Thymus (tissue), 11 donors: ENCODE results near the gene NSG2. TPM values are rescaled to one million over a fixed set of nuclear protein-coding genes. Genes with fewer than 3 reads are reported as not detected.

Experiments
- DNase-seq, 9 donors: peaks; one replicate each; pipeline ENCODE4 v3.0.0-alpha.2; 2013; ENCODE audit warnings: low spot score in 9 of 9, low read depth in 6 of 9, missing footprints in 1 of 9
- H3K27ac ChIP-seq, 2 donors: one replicate each; pipeline ENCODE4 v1.5.1; 2013; ENCODE audit warnings: control low read depth in 1 of 2, low read depth in 1 of 2, low read length in 1 of 2, mild to moderate bottlenecking in 1 of 2, moderate library complexity in 1 of 2
- H3K27me3 ChIP-seq, 2 donors: one replicate each; pipeline ENCODE4 v1.5.1; 2013; ENCODE audit warnings: low read length in 1 of 2; ENCODE audit not compliant: control insufficient read depth in 2 of 2, insufficient read depth in 1 of 2
- H3K36me3 ChIP-seq, 2 donors: one replicate each; pipeline ENCODE4 v1.5.1; 2013; ENCODE audit warnings: low read length in 1 of 2, mild to moderate bottlenecking in 1 of 2, moderate library complexity in 1 of 2; ENCODE audit not compliant: control insufficient read depth in 2 of 2, insufficient read depth in 2 of 2
- H3K4me1 ChIP-seq, 2 donors: one replicate each; pipeline ENCODE4 v1.5.1; 2013; ENCODE audit warnings: low read length in 2 of 2; ENCODE audit not compliant: control insufficient read depth in 2 of 2, insufficient read depth in 2 of 2
- H3K4me3 ChIP-seq, 2 donors: one replicate each; pipeline ENCODE4 v1.5.1; 2013; ENCODE audit warnings: low read length in 2 of 2, control low read depth in 1 of 2, mild to moderate bottlenecking in 1 of 2
- H3K9me3 ChIP-seq, 2 donors: one replicate each; pipeline ENCODE4 v1.5.1; 2013; ENCODE audit warnings: low read length in 1 of 2, mild to moderate bottlenecking in 1 of 2; ENCODE audit not compliant: control insufficient read depth in 2 of 2, insufficient read depth in 1 of 2
- WGBS: extraction: QIAGEN DNeasy Blood & Tissue Kit; methylation state at CpG from one replicate; pipeline ENCODE4 v1.1.7; 2013; 5-methylcytosine and 5-hydroxymethylcytosine counted together
- polyA plus RNA-seq: library from polyadenylated mRNA; stranded (reverse); fragments of 200-250 nt; gene quantifications from one replicate; pipeline ENCODE4 v1.2.3, GENCODE V29; 2013
- total RNA-seq: library from RNA; stranded (reverse); fragments of 120-200 nt; gene quantifications from one replicate; pipeline ENCODE4 v1.2.4, GENCODE V29; 2013
- donor health status: healthy.

Gene NSG2
- total and polyA plus RNA-seq, 2 donors = 0.05 to 0.41 TPM

GRCh38 chr5:174108745-174109144 is 63.2 kb downstream of the NSG2 start:
- H3K4me3 ChIP-seq = no peak overlapping the region
- H3K36me3 ChIP-seq = no peaks in the 10 kb centered on the region
- 91% methylated on average over 6 of the region's 6 CpGs for WGBS
- H3K27me3 ChIP-seq = no peaks in the 10 kb centered on the region
- no peak overlapping the region for H3K27ac ChIP-seq
- no peak for DNase-seq
- H3K9me3 ChIP-seq = no peaks in the 10 kb centered on the region
- H3K4me1 ChIP-seq = no peaks in the 10 kb centered on the region

- Histone ChIP-seq H3K27me3 (no peaks in the 10 kb centered on the region), H3K9me3 (no peaks in the 10 kb centered on the region), H3K4me1 (no peaks in the 10 kb centered on the region), H3K27ac (no peak overlapping the region), H3K36me3 (no peaks in the 10 kb centered on the region), H3K4me3 (no peak overlapping the region)
- no peak for DNase-seq
- WGBS = 90% methylated on average over 10 of the region's 10 CpGs
These were observed 64.3 kb downstream of the NSG2 start for GRCh38 chr5:174109698-174110260.

- DNase-seq = no peak
- Histone ChIP-seq H3K27me3 (no peaks in the 10 kb centered on the region), H3K9me3 (no peaks in the 10 kb centered on the region), H3K27ac (no peak overlapping the region), H3K4me1 (no peaks in the 10 kb centered on the region), H3K36me3 (no peaks in the 10 kb centered on the region), H3K4me3 (no peak overlapping the region)
- 90% methylated on average over 7 of the region's 7 CpGs for WGBS
These were observed 64.8 kb downstream of the NSG2 start for GRCh38 chr5:174110310-174110709.

GRCh38 chr5:174111287-174111973 is 65.9 kb downstream of the NSG2 start:
- DNase-seq = no peak
- no peaks in the 10 kb centered on the region for H3K4me1 ChIP-seq
- H3K36me3 ChIP-seq = no peaks in the 10 kb centered on the region
- H3K27ac ChIP-seq = no peak overlapping the region
- H3K27me3 ChIP-seq = no peaks in the 10 kb centered on the region
- no peak overlapping the region for H3K4me3 ChIP-seq
- no peaks in the 10 kb centered on the region for H3K9me3 ChIP-seq
- WGBS = 80% methylated on average over 13 of the region's 13 CpGs

GRCh38 chr5:174115226-174115625 is 69.7 kb downstream of the NSG2 start:
- no peaks in the 10 kb centered on the region for H3K9me3 ChIP-seq
- no peaks in the 10 kb centered on the region for H3K36me3 ChIP-seq
- no peaks in the 10 kb centered on the region for H3K27me3 ChIP-seq
- H3K4me3 ChIP-seq = no peak overlapping the region
- no peak for DNase-seq
- no peaks in the 10 kb centered on the region for H3K4me1 ChIP-seq
- no peak overlapping the region for H3K27ac ChIP-seq
- 86% methylated on average over 7 of the region's 7 CpGs for WGBS

- no peak for DNase-seq
- no peaks in the 10 kb centered on the region for H3K36me3 ChIP-seq
- H3K27me3 ChIP-seq = no peaks in the 10 kb centered on the region
- WGBS = 87% methylated on average over 9 of the region's 9 CpGs
- no peaks in the 10 kb centered on the region for H3K9me3 ChIP-seq
- no peak overlapping the region for H3K27ac ChIP-seq
- no peak overlapping the region for H3K4me3 ChIP-seq
- no peaks in the 10 kb centered on the region for H3K4me1 ChIP-seq
These were observed 73.4 kb downstream of the NSG2 start for GRCh38 chr5:174118823-174119467.

- Histone ChIP-seq H3K27ac (no peak overlapping the region), H3K4me1 (no peaks in the 10 kb centered on the region), H3K4me3 (no peak overlapping the region), H3K9me3 (no peaks in the 10 kb centered on the region), H3K36me3 (no peaks in the 10 kb centered on the region), H3K27me3 (no peaks in the 10 kb centered on the region)
- no peak for DNase-seq
- WGBS = 75% methylated on average over 8 of the region's 8 CpGs
These were observed 74.0 kb downstream of the NSG2 start for GRCh38 chr5:174119468-174119881.

GRCh38 chr5:174120401-174121005 is 75.0 kb downstream of the NSG2 start:
- no peaks in the 10 kb centered on the region for H3K27me3 ChIP-seq
- no peak for DNase-seq
- no peaks in the 10 kb centered on the region for H3K36me3 ChIP-seq
- no peaks in the 10 kb centered on the region for H3K9me3 ChIP-seq
- no peak overlapping the region for H3K27ac ChIP-seq
- no peaks in the 10 kb centered on the region for H3K4me1 ChIP-seq
- H3K4me3 ChIP-seq = no peak overlapping the region
- WGBS = 77% methylated on average over 1 of the region's 1 CpG

GRCh38 chr5:174134545-174134944 is 89.0 kb downstream of the NSG2 start:
- no peaks in the 10 kb centered on the region for H3K36me3 ChIP-seq
- no peak for DNase-seq
- WGBS = 92% methylated on average over 1 of the region's 1 CpG
- H3K27me3 ChIP-seq = no peaks in the 10 kb centered on the region
- H3K27ac ChIP-seq = no peak overlapping the region
- no peaks in the 10 kb centered on the region for H3K4me1 ChIP-seq
- H3K9me3 ChIP-seq = no peaks in the 10 kb centered on the region
- H3K4me3 ChIP-seq = no peak overlapping the region
